Aorta (tissue), 5 donors: Measurements from ENCODE around the gene MINAR1. TPM values are rescaled to one million over a fixed set of nuclear protein-coding genes. Genes with fewer than 3 reads are reported as not detected.

ENCODE experiments used
- ATAC-seq: fragments of 200-7000 bp; cut with Tn5 transposase; one replicate; pipeline ENCODE4 v1.9.1; 2022; ENCODE audit warnings: moderate library complexity; ENCODE audit not compliant: low FRiP score
- DNase-seq, 2 donors: peaks; one replicate each; pipeline ENCODE4 v3.0.0-alpha.2; 2020
- H3K27ac ChIP-seq, 2 donors: one replicate each; pipeline ENCODE4 v1.5.1; 2013; ENCODE audit warnings: low read length in 2 of 2, mild to moderate bottlenecking in 2 of 2, moderate library complexity in 2 of 2, control low read depth in 1 of 2, inconsistent platforms in 1 of 2, low read depth in 1 of 2
- H3K27me3 ChIP-seq, 2 donors: one replicate each; pipeline ENCODE4 v1.6.1; 2013; ENCODE audit warnings: control low read depth in 1 of 2, low read length in 1 of 2, mild to moderate bottlenecking in 1 of 2, moderate library complexity in 1 of 2; ENCODE audit not compliant: insufficient read depth in 2 of 2, control insufficient read depth in 1 of 2
- H3K36me3 ChIP-seq, 2 donors: one replicate each; pipeline ENCODE4 v1.6.1; 2013; ENCODE audit warnings: control low read depth in 1 of 2, low read length in 1 of 2, mild to moderate bottlenecking in 1 of 2; ENCODE audit not compliant: insufficient read depth in 2 of 2, control insufficient read depth in 1 of 2
- H3K4me1 ChIP-seq, 2 donors: one replicate each; pipeline ENCODE4 v1.6.1; 2013; ENCODE audit warnings: low read length in 2 of 2, control low read depth in 1 of 2, mild to moderate bottlenecking in 1 of 2, moderate library complexity in 1 of 2; ENCODE audit not compliant: insufficient read depth in 2 of 2, control insufficient read depth in 1 of 2
- H3K4me3 ChIP-seq, 2 donors: one replicate each; pipeline ENCODE4 v1.5.1; 2013; ENCODE audit warnings: low read length in 2 of 2, control low read depth in 1 of 2, mild to moderate bottlenecking in 1 of 2
- H3K9me3 ChIP-seq: one replicate; pipeline ENCODE4 v1.6.1; 2013; ENCODE audit warnings: mild to moderate bottlenecking, low read length; ENCODE audit not compliant: control insufficient read depth
- WGBS, 2 donors: extraction: QIAGEN DNeasy Blood & Tissue Kit; methylation state at CpG; one replicate each; pipeline ENCODE4 v1.1.7; 2013; 5-methylcytosine and 5-hydroxymethylcytosine counted together
- intact Hi-C, 2 donors: fragments of 100-400 bp; cut with DNase I; formaldehyde crosslinking; loops; one replicate each; pipeline versions ENCODE4 v1.14.2 to v1.15.0; 2022
- polyA plus RNA-seq, 2 donors: library from polyadenylated mRNA; stranded (reverse); fragments of 200-250 nt; gene quantifications; one replicate each; pipeline ENCODE4 v1.2.3, GENCODE V29; 2013
- total RNA-seq, 2 donors: library from RNA; stranded (reverse); fragmentation: NEBNext Ultra II Directional; extraction: Animal tissue kit (Norgen Biotek cat#: 25700); gene quantifications; one replicate each; pipeline ENCODE4 v1.2.1, GENCODE V29; 2021
- donor health status: healthy with polysubstance abuse.
- donor health status: Bipolar disorder and iron deficiency.
- donor health status: DM: no; HTN: no; CAD: no.
- donor health status: DM: no; HTN: no; CAD: no.
- donor health status: DM: yes; HTN: yes; CAD: no.

Gene MINAR1
- total and polyA plus RNA-seq, 4 donors, result 0.13 to 1.4 (median 0.54) TPM

DNA sequence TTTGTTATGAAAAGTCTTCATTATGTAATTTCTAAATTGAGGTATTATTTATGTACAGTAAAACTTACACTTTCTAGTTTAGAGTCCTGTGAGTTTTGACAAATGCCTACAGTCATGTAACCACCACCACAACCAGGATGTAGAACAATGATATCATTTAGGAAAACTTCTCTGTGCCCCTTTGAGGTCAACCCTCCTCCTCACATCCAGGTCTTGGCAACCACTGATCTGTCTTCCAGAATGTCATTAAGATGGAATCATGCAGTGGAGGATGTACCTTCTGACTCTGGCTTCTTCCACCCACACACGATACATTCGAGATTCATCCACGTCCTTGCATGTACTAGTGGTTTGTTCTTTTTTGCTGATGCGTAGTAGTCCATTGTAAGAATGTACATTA, 23.2 kb downstream of the MINAR1 start:
- 94 to 97% methylated on average over 4 of the region's 4 CpGs for WGBS, 2 donors
- intact Hi-C loops, result no loop called here
- ATAC-seq, result no peak
- Histone ChIP-seq H3K4me1 (no peaks in the 10 kb centered on the region), H3K9me3 (no peaks in the 10 kb centered on the region), H3K4me3 (no peak overlapping the region), H3K36me3 (no peaks in the 10 kb centered on the region), H3K27me3 (no peaks in the 10 kb centered on the region), H3K27ac (no peak overlapping the region)
- DNase-seq, result no peak

DNA sequence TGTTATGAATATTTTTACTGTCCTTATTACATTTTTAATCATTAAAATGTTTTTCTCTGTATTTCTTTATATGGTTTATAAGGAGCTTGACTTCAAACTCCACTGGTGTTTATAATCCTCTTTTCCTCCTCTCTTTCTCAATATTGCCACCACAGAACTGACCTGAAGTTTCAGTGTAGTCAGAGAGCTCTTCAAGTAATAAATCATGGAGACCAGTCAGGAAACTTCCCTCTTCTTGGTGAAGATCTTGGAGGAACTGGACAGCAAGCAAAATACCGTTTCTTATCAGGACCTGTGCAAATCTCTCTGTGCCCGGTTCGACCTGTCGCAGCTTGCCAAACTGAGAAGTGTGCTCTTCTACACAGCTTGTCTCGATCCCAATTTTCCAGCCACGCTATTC, 23.8 kb downstream of the MINAR1 start:
- ATAC-seq (no peak), DNase-seq (no peak)
- WGBS, 2 donors, result 92% methylated on average over 6 of the region's 6 CpGs
- Histone ChIP-seq H3K4me1 (no peaks in the 10 kb centered on the region), H3K27ac (no peak overlapping the region), H3K4me3 (no peak overlapping the region), H3K36me3 (no peaks in the 10 kb centered on the region), H3K27me3 (no peaks in the 10 kb centered on the region), H3K9me3 (no peaks in the 10 kb centered on the region)
- intact Hi-C loops, result no loop called here

DNA sequence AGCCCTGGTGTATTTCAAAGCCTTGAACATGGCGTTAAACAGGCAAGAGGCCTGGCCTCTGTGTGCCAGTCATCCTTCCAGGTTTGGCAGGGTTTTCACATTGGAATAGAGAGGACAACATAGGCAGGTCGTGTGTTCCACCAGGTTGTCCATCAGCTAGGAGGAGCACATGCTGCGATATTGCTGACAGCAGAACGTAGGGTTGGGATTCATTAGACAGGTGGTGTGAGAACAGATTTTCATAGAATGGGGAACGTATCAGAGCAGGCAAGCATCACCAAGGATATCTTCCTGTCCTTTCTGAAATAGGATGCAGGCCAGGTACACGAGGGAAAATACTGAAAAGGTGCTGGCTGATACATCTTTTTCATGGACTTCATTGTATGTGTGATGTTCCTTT, 26.4 kb downstream of the MINAR1 start:
- 88 to 90% methylated on average over 6 of the region's 6 CpGs for WGBS, 2 donors
- Histone ChIP-seq H3K27ac (no peak overlapping the region), H3K4me1 (no peaks in the 10 kb centered on the region), H3K27me3 (no peaks in the 10 kb centered on the region), H3K36me3 (no peaks in the 10 kb centered on the region), H3K9me3 (no peaks in the 10 kb centered on the region), H3K4me3 (no peak overlapping the region)
- intact Hi-C loops, result no loop called here
- DNase-seq (no peak), ATAC-seq (no peak)

DNA sequence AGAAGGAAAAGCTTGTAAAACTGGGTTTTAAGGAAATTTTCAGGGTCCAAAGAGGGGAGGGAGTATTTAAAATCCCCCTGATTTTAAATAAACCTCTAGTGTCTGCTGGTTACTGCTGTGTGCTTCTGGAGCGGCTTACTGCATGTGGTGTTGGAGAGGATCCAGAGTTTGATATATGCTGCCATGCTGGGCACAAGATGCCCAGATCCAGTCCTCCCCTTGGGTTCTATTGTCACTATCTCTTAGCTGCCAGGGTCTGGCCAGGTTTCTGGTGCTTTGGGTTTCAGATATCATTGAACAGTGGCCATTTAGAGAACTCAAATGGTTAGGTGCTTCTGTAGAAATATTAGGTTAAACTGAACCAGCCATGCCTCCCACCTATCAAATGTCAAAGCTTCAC, 27.5 kb downstream of the MINAR1 start:
- intact Hi-C loops, result no loop called here
- no peaks in the 10 kb centered on the region for H3K36me3 ChIP-seq
- ATAC-seq (no peak), DNase-seq (no peak)
- no peaks in the 10 kb centered on the region for H3K4me1 ChIP-seq
- 96 to 99% methylated on average over 1 of the region's 1 CpG for WGBS, 2 donors
- H3K9me3 ChIP-seq, result no peaks in the 10 kb centered on the region
- H3K27me3 ChIP-seq, result no peaks in the 10 kb centered on the region
- no peak overlapping the region for H3K4me3 ChIP-seq
- no peak overlapping the region for H3K27ac ChIP-seq

GRCh38 chr15:79463043-79463780, 31.1 kb downstream of the MINAR1 start:
- Histone ChIP-seq H3K4me1 (no peaks in the 10 kb centered on the region), H3K27ac (no peak overlapping the region), H3K4me3 (no peak overlapping the region), H3K36me3 (no peaks in the 10 kb centered on the region), H3K27me3 (no peaks in the 10 kb centered on the region), H3K9me3 (no peaks in the 10 kb centered on the region)
- no peak for ATAC-seq
- DNase-seq, result no peak
- intact Hi-C loops, result no loop called here
- WGBS, 2 donors, result 87 to 91% methylated on average over 18 of the region's 18 CpGs

DNA sequence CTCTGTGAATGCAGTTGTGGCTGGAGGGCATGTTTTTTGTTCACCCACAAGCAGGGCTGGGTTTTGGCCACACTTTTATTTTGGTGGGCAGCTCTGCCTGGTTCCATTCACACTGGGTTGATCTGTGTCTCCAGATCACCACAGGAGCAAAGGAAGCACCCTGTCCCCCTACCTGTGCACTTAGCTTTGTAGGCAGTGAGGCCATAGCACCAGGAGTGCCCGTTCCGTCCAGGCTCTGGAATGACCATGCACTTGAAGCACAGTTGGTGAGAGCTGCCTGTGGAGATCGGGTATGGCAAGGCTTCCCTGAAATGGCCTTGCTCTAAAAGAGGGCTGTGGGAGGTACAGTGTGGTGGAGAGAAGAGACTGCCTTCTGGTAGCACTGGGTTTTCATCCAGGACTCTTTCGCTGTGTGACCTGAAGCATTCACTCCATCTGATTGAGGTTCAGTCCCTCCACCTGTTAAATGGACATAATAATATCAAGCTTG, 31.7 kb downstream of the MINAR1 start:
- WGBS, 2 donors, result 89 to 91% methylated on average over 4 of the region's 4 CpGs
- Histone ChIP-seq H3K9me3 (no peaks in the 10 kb centered on the region), H3K4me1 (no peaks in the 10 kb centered on the region), H3K4me3 (no peak overlapping the region), H3K27ac (no peak overlapping the region), H3K27me3 (no peaks in the 10 kb centered on the region), H3K36me3 (no peaks in the 10 kb centered on the region)
- intact Hi-C loops, result no loop called here
- DNase-seq (no peak), ATAC-seq (no peak)

- H3K4me3 ChIP-seq, result no peak overlapping the region
- ATAC-seq, result no peak
Measured at GRCh38 chr15:79466488-79466887, 34.4 kb downstream of the MINAR1 start.

DNA sequence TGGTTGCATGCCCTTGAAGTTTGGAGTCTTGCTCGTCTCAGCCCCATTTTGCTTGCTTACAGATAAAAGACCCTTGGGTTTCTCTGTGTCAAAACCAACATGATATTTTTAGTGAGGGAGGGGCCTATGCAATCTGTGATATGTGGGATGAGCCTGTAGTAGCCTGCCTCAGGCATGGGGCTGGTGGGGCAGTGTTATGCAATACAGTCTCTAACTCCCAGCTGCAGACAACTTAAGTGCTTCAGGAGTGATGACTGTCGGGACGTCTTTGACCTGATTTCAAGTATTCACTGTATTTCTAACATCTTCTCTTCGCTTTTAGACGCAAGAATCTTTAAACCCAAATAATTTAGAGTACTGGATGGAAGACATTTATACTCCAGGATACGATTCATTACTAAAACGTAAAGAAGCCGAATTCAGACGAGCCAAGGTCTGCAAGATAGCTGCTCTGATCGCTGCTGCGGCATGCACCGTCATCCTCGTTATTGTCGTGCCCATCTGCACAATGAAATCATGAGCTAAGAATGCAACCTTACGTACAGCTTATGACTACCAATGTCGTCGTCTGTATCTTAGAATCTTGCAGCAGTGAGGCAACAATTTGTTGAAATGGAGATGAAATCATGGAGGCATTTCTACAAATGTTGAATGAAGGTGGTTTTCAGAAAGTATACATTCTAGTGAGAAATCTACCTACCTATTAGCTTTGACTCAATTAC, 35.9 kb downstream of the MINAR1 start:
- H3K9me3 ChIP-seq, result no peaks in the 10 kb centered on the region
- H3K27ac ChIP-seq, result no peak overlapping the region
- H3K27me3 ChIP-seq, result no peaks in the 10 kb centered on the region
- intact Hi-C loops, result no loop called here
- H3K4me1 ChIP-seq, result no peaks in the 10 kb centered on the region
- 91 to 93% methylated on average over 17 of the region's 17 CpGs for WGBS, 2 donors
- ATAC-seq (no peak), DNase-seq (no peak)
- H3K36me3 ChIP-seq, result peaks cover 0 to 3% of the 10 kb centered on the region in 2 donors
- H3K4me3 ChIP-seq, result no peak overlapping the region

More at GRCh38 chr15:79466488-79466887, 34.4 kb downstream of the MINAR1 start:
- H3K27me3 ChIP-seq, result no peaks in the 10 kb centered on the region
- H3K27ac ChIP-seq, result no peak overlapping the region
- WGBS, 2 donors, result 92 to 97% methylated on average over 3 of the region's 3 CpGs
- no peak for DNase-seq
- intact Hi-C loops, result no loop called here
- no peaks in the 10 kb centered on the region for H3K4me1 ChIP-seq
- peaks cover 0 to 3% of the 10 kb centered on the region in 2 donors for H3K36me3 ChIP-seq
- no peaks in the 10 kb centered on the region for H3K9me3 ChIP-seq

- intact Hi-C loops, result no loop called here
- Histone ChIP-seq H3K9me3 (peaks cover 2% of the 10 kb centered on the region), H3K27me3 (no peaks in the 10 kb centered on the region), H3K4me1 (no peaks in the 10 kb centered on the region), H3K27ac (no peak overlapping the region), H3K4me3 (no peak overlapping the region), H3K36me3 (peaks cover 0 to 3% of the 10 kb centered on the region in 2 donors)
- 84 to 88% methylated on average over 3 of the region's 3 CpGs for WGBS, 2 donors
- DNase-seq (no peak), ATAC-seq (no peak)
Measured at GRCh38 chr15:79472446-79472845, 40.3 kb downstream of the MINAR1 start.
